Duodenal mucosa (tissue), 2 donors: ENCODE data around the gene IQCM.

Experiments
- H3K27ac ChIP-seq: one replicate; pipeline ENCODE4 v1.7.0; 2013; ENCODE audit warnings: low read depth, low read length
- H3K27me3 ChIP-seq, 2 donors: one replicate each; pipeline ENCODE4 v1.7.0; 2013; ENCODE audit warnings: low read length in 2 of 2, control low read depth in 1 of 2; ENCODE audit not compliant: insufficient read depth in 2 of 2, control insufficient read depth in 1 of 2
- H3K36me3 ChIP-seq, 2 donors: one replicate each; pipeline ENCODE4 v1.7.0; 2013; ENCODE audit warnings: low read length in 2 of 2, control low read depth in 1 of 2; ENCODE audit not compliant: insufficient read depth in 2 of 2, control insufficient read depth in 1 of 2
- H3K4me1 ChIP-seq, 2 donors: one replicate each; pipeline ENCODE4 v1.7.0; 2013; ENCODE audit warnings: low read length in 2 of 2, control low read depth in 1 of 2; ENCODE audit not compliant: insufficient read depth in 2 of 2, control insufficient read depth in 1 of 2
- H3K4me3 ChIP-seq, 2 donors: one replicate each; pipeline ENCODE4 v1.7.0; 2013; ENCODE audit warnings: low read length in 2 of 2, low read depth in 1 of 2
- H3K9ac ChIP-seq, 2 donors: one replicate each; pipeline ENCODE4 v1.7.0; 2013; ENCODE audit warnings: low read length in 2 of 2, low read depth in 1 of 2
- H3K9me3 ChIP-seq, 2 donors: one replicate each; pipeline ENCODE4 v1.7.0; 2013; ENCODE audit warnings: low read length in 2 of 2, control low read depth in 1 of 2; ENCODE audit not compliant: control insufficient read depth in 1 of 2

The IQCM gene

GRCh38 chr4:149747646-149748045 is 68.0 kb downstream of the IQCM start:
- no peak overlapping the region for H3K9ac ChIP-seq
- H3K36me3 ChIP-seq, result no peaks in the 10 kb centered on the region
- H3K9me3 ChIP-seq, result no peaks in the 10 kb centered on the region
- no peaks in the 10 kb centered on the region for H3K27me3 ChIP-seq
- no peaks in the 10 kb centered on the region for H3K4me1 ChIP-seq
- no peak overlapping the region for H3K27ac ChIP-seq
- no peak overlapping the region for H3K4me3 ChIP-seq

GRCh38 chr4:149746276-149746675 is 69.4 kb downstream of the IQCM start:
- Histone ChIP-seq H3K9me3 (no peaks in the 10 kb centered on the region), H3K36me3 (no peaks in the 10 kb centered on the region), H3K27ac (no peak overlapping the region), H3K4me3 (no peak overlapping the region), H3K4me1 (no peaks in the 10 kb centered on the region), H3K27me3 (no peaks in the 10 kb centered on the region), H3K9ac (no peak overlapping the region)

GRCh38 chr4:149741186-149741831 is 74.3 kb downstream of the IQCM start:
- H3K27ac ChIP-seq, result no peak overlapping the region
- no peak overlapping the region for H3K4me3 ChIP-seq
- no peak overlapping the region for H3K9ac ChIP-seq
- H3K9me3 ChIP-seq, result no peaks in the 10 kb centered on the region
- H3K27me3 ChIP-seq, result no peaks in the 10 kb centered on the region
- no peaks in the 10 kb centered on the region for H3K4me1 ChIP-seq
- no peaks in the 10 kb centered on the region for H3K36me3 ChIP-seq

- Histone ChIP-seq H3K9ac (no peak overlapping the region), H3K27me3 (no peaks in the 10 kb centered on the region), H3K36me3 (no peaks in the 10 kb centered on the region), H3K27ac (no peak overlapping the region), H3K4me3 (no peak overlapping the region), H3K9me3 (no peaks in the 10 kb centered on the region), H3K4me1 (no peaks in the 10 kb centered on the region)
These were observed 77.5 kb downstream of the IQCM start for GRCh38 chr4:149738156-149738555.

GRCh38 chr4:149735796-149736195 is 79.8 kb downstream of the IQCM start:
- H3K4me3 ChIP-seq, result no peak overlapping the region
- H3K9me3 ChIP-seq, result no peaks in the 10 kb centered on the region
- no peak overlapping the region for H3K9ac ChIP-seq
- H3K36me3 ChIP-seq, result no peaks in the 10 kb centered on the region
- no peaks in the 10 kb centered on the region for H3K27me3 ChIP-seq
- no peaks in the 10 kb centered on the region for H3K4me1 ChIP-seq
- H3K27ac ChIP-seq, result no peak overlapping the region

GRCh38 chr4:149728444-149728843 is 87.2 kb downstream of the IQCM start:
- Histone ChIP-seq H3K9ac (no peak overlapping the region), H3K4me3 (no peak overlapping the region), H3K27ac (no peak overlapping the region), H3K36me3 (no peaks in the 10 kb centered on the region), H3K4me1 (no peaks in the 10 kb centered on the region), H3K9me3 (no peaks in the 10 kb centered on the region), H3K27me3 (no peaks in the 10 kb centered on the region)

- Histone ChIP-seq H3K4me1 (no peaks in the 10 kb centered on the region), H3K9me3 (no peaks in the 10 kb centered on the region), H3K4me3 (no peak overlapping the region), H3K27me3 (no peaks in the 10 kb centered on the region), H3K9ac (no peak overlapping the region), H3K36me3 (no peaks in the 10 kb centered on the region), H3K27ac (no peak overlapping the region)
These were observed 88.0 kb downstream of the IQCM start for GRCh38 chr4:149727663-149728062.

- Histone ChIP-seq H3K27me3 (no peaks in the 10 kb centered on the region), H3K36me3 (no peaks in the 10 kb centered on the region), H3K4me3 (no peak overlapping the region), H3K27ac (no peak overlapping the region), H3K9ac (no peak overlapping the region), H3K4me1 (no peaks in the 10 kb centered on the region), H3K9me3 (no peaks in the 10 kb centered on the region)
These were observed 92.6 kb downstream of the IQCM start for GRCh38 chr4:149723065-149723464.

GRCh38 chr4:149719806-149720205 is 95.8 kb downstream of the IQCM start:
- Histone ChIP-seq H3K4me1 (no peaks in the 10 kb centered on the region), H3K4me3 (no peak overlapping the region), H3K9ac (no peak overlapping the region), H3K9me3 (peaks cover 0 to 5% of the 10 kb centered on the region in 2 donors), H3K27ac (no peak overlapping the region), H3K27me3 (no peaks in the 10 kb centered on the region), H3K36me3 (no peaks in the 10 kb centered on the region)

GRCh38 chr4:149719357-149719756 is 96.3 kb downstream of the IQCM start:
- no peaks in the 10 kb centered on the region for H3K4me1 ChIP-seq
- H3K36me3 ChIP-seq, result no peaks in the 10 kb centered on the region
- H3K9me3 ChIP-seq, result peaks cover 0 to 5% of the 10 kb centered on the region in 2 donors
- H3K27ac ChIP-seq, result no peak overlapping the region
- no peak overlapping the region for H3K4me3 ChIP-seq
- no peaks in the 10 kb centered on the region for H3K27me3 ChIP-seq
- no peak overlapping the region for H3K9ac ChIP-seq

GRCh38 chr4:149718500-149718899 is 97.1 kb downstream of the IQCM start:
- H3K27me3 ChIP-seq, result no peaks in the 10 kb centered on the region
- H3K4me1 ChIP-seq, result no peaks in the 10 kb centered on the region
- H3K9me3 ChIP-seq, result peaks cover 0 to 5% of the 10 kb centered on the region in 2 donors
- no peak overlapping the region for H3K9ac ChIP-seq
- no peak overlapping the region for H3K4me3 ChIP-seq
- H3K36me3 ChIP-seq, result no peaks in the 10 kb centered on the region
- H3K27ac ChIP-seq, result no peak overlapping the region
